ENCODE data around the gene RLF. TPM values are rescaled to one million over a fixed set of nuclear protein-coding genes. Genes with fewer than 3 reads are reported as not detected.

The RLF gene
- total and polyA plus RNA-seq, 10 of the 15 experiments (the other 5 are each of a cell fraction or from before 2014, with no cell fraction given), result 2.0 to 19.8 (median 8.7) TPM

DNA sequence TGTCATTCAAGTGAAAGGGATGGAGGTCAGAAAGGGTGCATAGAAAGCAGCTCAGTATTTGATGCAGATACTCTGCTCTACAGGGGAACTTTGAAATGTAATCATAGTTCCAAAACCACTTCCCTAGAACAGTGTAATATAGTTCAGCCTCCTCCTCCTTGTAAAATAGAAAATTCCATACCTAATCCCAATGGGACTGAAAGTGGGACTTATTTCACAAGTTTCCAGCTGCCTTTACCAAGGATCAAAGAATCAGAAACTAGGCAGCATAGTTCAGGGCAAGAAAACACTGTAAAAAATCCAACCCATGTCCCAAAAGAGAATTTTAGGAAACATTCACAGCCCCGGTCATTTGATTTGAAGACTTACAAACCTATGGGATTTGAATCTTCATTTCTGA is 78.4 kb downstream of the RLF start:
- no peaks in the 10 kb centered on the region for H4K20me1 ChIP-seq (ENCODE audit: control insufficient read depth, insufficient read depth)
- no peak overlapping the region for H3K4me2 ChIP-seq (ENCODE audit: control insufficient read depth, insufficient read depth)
- FAIRE-seq (no peak), ATAC-seq (no peak), DNase-seq (ENCODE audit: low read depth, low spot score) (no peak)
- H3K9me3 ChIP-seq (replicated peaks; ENCODE audit: control insufficient read depth, insufficient read depth, low read length), result no peaks in the 10 kb centered on the region
- no TSS peak for BruUV-seq (replicated peaks)
- WGBS (ENCODE audit: insufficient coverage, insufficient replicate concordance, low lambda C conversion rate, missing lambda C conversion rate), result 100% methylated on average over 1 of the region's 1 CpG
- H3K9ac ChIP-seq (ENCODE audit: control insufficient read depth, insufficient read depth, low read length), result no peak overlapping the region
- no peak overlapping the region for H2AFZ ChIP-seq (ENCODE audit: control insufficient read depth, low read depth, low read length)
- H3K79me2 ChIP-seq (ENCODE audit: control insufficient read depth, insufficient read depth, low read length), result no peaks in the 10 kb centered on the region
- TF ChIP-seq, protein P1, sequence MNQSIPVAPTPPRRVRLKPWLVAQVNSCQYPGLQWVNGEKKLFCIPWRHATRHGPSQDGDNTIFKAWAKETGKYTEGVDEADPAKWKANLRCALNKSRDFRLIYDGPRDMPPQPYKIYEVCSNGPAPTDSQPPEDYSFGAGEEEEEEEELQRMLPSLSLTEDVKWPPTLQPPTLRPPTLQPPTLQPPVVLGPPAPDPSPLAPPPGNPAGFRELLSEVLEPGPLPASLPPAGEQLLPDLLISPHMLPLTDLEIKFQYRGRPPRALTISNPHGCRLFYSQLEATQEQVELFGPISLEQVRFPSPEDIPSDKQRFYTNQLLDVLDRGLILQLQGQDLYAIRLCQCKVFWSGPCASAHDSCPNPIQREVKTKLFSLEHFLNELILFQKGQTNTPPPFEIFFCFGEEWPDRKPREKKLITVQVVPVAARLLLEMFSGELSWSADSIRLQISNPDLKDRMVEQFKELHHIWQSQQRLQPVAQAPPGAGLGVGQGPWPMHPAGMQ (IDR thresholded peaks at IDR 0.05; ENCODE audit: borderline replicate concordance), result no peak
- ChIA-PET RAD21 (ENCODE audit: unreplicated experiment) (interaction anchor here (1.0 to 4.0 kb wide), 2 partner anchors 76 to 99 kb away, joined by 3 to 28 read pairs; no protein-coding TSS in a partner anchor), SMC1A (ENCODE audit: uncharacterized antibody, unreplicated experiment) (interaction anchor here (1.2 to 3.3 kb wide), 4 partner anchors 11 to 165 kb away, joined by 4 to 13 read pairs (median 6); no protein-coding TSS in a partner anchor), CTCF (interaction anchor here (1.3 to 6.9 kb wide), 5 partner anchors 9 to 99 kb away, joined by 3 to 33 read pairs (median 8); no protein-coding TSS in a partner anchor), POLR2A (interaction anchor here (1.0 kb wide), 1 partner anchor 13 kb away, joined by 3 read pairs; no protein-coding TSS in a partner anchor)
- no peak overlapping the region for H3K27ac ChIP-seq (ENCODE audit: control insufficient read depth, insufficient read depth)
- H3K36me3 ChIP-seq (ENCODE audit: control insufficient read depth in 2 of 2, insufficient read depth in 2 of 2, low read length in 1 of 2), result peaks cover 1 to 38% of the 10 kb centered on the region in 2 experiments
- in situ Hi-C loops (cut with MboI) (no loop called here), intact Hi-C loops (cut with micrococcal nuclease; ENCODE audit: unreplicated experiment) (no loop called here)
- peaks cover 13% of the 10 kb centered on the region for H3K4me1 ChIP-seq (ENCODE audit: control insufficient read depth, insufficient read depth, low read length)
- H3K4me3 ChIP-seq, result no peak overlapping the region
- H3K27me3 ChIP-seq (replicated peaks in 1 of 2; ENCODE audit: control insufficient read depth in 2 of 2, insufficient read depth in 2 of 2, low read length in 1 of 2), result no peaks in the 10 kb centered on the region

DNA sequence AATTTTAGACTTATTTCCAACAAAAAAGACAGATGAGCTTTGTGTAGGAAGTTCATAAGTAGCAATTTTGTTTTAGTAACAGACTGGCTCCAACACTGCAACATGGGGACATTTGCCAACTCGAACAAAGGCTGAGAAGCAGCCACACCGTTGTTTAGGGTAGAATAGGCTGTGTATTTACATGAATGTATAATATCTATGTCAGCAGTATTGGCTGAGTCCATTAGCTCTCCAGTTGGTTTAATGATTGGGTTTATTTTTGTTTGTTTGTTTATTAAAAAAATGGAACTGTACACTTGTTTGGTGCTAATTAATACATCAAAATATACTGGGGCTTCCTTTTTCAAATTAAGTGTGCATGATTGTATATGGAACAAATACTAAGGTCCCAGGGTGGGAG is 79.2 kb downstream of the RLF start:
- peaks cover 13% of the 10 kb centered on the region for H3K4me1 ChIP-seq (ENCODE audit: control insufficient read depth, insufficient read depth, low read length)
- DNase-seq (ENCODE audit: low read depth, low spot score), result no peak
- no peak overlapping the region for H3K4me3 ChIP-seq
- peaks cover 1 to 32% of the 10 kb centered on the region in 2 experiments for H3K36me3 ChIP-seq (ENCODE audit: control insufficient read depth in 2 of 2, insufficient read depth in 2 of 2, low read length in 1 of 2)
- intact Hi-C loops (cut with micrococcal nuclease; ENCODE audit: unreplicated experiment), result no loop called here
- no peak for ATAC-seq
- no peak overlapping the region for H3K9ac ChIP-seq (ENCODE audit: control insufficient read depth, insufficient read depth, low read length)
- FAIRE-seq, result no peak
- no peak overlapping the region for H3K4me2 ChIP-seq (ENCODE audit: control insufficient read depth, insufficient read depth)
- 68% methylated on average over 2 of the region's 2 CpGs for WGBS (ENCODE audit: insufficient coverage, insufficient replicate concordance, low lambda C conversion rate, missing lambda C conversion rate)
- SMC1A ChIA-PET (ENCODE audit: uncharacterized antibody, unreplicated experiment), result interaction anchor here (1.0 to 4.3 kb wide), 7 partner anchors 8 to 164 kb away, joined by 3 to 44 read pairs (median 7); no protein-coding TSS in a partner anchor
- in situ Hi-C loops (cut with MboI), result no loop called here
- H3K9me3 ChIP-seq (replicated peaks; ENCODE audit: control insufficient read depth, insufficient read depth, low read length), result no peaks in the 10 kb centered on the region
- TF ChIP-seq CHD2 (IDR thresholded peaks at IDR 0.05; ENCODE audit: borderline replicate concordance, low read depth, low read length) (no peak), FOXK2 (IDR thresholded peaks at IDR 0.05) (no peak), NFIC (IDR thresholded peaks at IDR 0.05; ENCODE audit: low read depth, low read length) (no peak), YY1 (IDR thresholded peaks at IDR 0.05; ENCODE audit: low read depth, low read length) (no peak)
- TF ChIP-seq, protein P2, sequence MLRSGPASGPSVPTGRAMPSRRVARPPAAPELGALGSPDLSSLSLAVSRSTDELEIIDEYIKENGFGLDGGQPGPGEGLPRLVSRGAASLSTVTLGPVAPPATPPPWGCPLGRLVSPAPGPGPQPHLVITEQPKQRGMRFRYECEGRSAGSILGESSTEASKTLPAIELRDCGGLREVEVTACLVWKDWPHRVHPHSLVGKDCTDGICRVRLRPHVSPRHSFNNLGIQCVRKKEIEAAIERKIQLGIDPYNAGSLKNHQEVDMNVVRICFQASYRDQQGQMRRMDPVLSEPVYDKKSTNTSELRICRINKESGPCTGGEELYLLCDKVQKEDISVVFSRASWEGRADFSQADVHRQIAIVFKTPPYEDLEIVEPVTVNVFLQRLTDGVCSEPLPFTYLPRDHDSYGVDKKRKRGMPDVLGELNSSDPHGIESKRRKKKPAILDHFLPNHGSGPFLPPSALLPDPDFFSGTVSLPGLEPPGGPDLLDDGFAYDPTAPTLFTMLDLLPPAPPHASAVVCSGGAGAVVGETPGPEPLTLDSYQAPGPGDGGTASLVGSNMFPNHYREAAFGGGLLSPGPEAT (IDR thresholded peaks at IDR 0.05; ENCODE audit: low read depth), result no peak
- TF ChIP-seq, protein P3, sequence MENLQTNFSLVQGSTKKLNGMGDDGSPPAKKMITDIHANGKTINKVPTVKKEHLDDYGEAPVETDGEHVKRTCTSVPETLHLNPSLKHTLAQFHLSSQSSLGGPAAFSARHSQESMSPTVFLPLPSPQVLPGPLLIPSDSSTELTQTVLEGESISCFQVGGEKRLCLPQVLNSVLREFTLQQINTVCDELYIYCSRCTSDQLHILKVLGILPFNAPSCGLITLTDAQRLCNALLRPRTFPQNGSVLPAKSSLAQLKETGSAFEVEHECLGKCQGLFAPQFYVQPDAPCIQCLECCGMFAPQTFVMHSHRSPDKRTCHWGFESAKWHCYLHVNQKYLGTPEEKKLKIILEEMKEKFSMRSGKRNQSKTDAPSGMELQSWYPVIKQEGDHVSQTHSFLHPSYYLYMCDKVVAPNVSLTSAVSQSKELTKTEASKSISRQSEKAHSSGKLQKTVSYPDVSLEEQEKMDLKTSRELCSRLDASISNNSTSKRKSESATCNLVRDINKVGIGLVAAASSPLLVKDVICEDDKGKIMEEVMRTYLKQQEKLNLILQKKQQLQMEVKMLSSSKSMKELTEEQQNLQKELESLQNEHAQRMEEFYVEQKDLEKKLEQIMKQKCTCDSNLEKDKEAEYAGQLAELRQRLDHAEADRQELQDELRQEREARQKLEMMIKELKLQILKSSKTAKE (IDR thresholded peaks at IDR 0.05; ENCODE audit: low read depth, poor library complexity, severe bottlenecking), result no peak
- RAD21 ChIA-PET (ENCODE audit: unreplicated experiment), result interaction anchor here (1.0 to 4.0 kb wide), 4 partner anchors 9 to 164 kb away, joined by 3 to 28 read pairs (median 14); no protein-coding TSS in a partner anchor
- POLR2A ChIA-PET, result interaction anchor here (0.6 to 2.7 kb wide), 5 partner anchors 9 to 81 kb away, joined by 3 to 23 read pairs (median 6); no protein-coding TSS in a partner anchor
- H2AFZ ChIP-seq (ENCODE audit: control insufficient read depth, low read depth, low read length), result no peak overlapping the region
- H4K20me1 ChIP-seq (ENCODE audit: control insufficient read depth, insufficient read depth), result no peaks in the 10 kb centered on the region
- H3K79me2 ChIP-seq (ENCODE audit: control insufficient read depth, insufficient read depth, low read length), result no peaks in the 10 kb centered on the region
- no TSS peak for BruUV-seq (replicated peaks)
- no peaks in the 10 kb centered on the region for H3K27me3 ChIP-seq (replicated peaks in 1 of 2; ENCODE audit: control insufficient read depth in 2 of 2, insufficient read depth in 2 of 2, low read length in 1 of 2)
- H3K27ac ChIP-seq (ENCODE audit: control insufficient read depth, insufficient read depth), result no peak overlapping the region
- CTCF ChIA-PET, result interaction anchor here (0.6 to 6.9 kb wide), 8 partner anchors 9 to 291 kb away, joined by 3 to 33 read pairs (median 6); partner anchors contain the start of gene ZNF684

Data from GM12878 (cell line).